Left colon (tissue), 2 donors: Measurements from ENCODE around the gene AAGAB. TPM values are rescaled to one million over a fixed set of nuclear protein-coding genes. Genes with fewer than 3 reads are reported as not detected.
"Not testable (repeated sequence)": the region's sequence is repeated elsewhere in the genome, so short reads cannot be mapped to it uniquely, and the experiment has no call there.

Experiments
- ATAC-seq: fragments of 200-7000 bp; cut with Tn5 transposase; one replicate; pipeline ENCODE4 v1.9.1; 2020; ENCODE audit warnings: mild to moderate bottlenecking, moderate library complexity
- DNase-seq, 2 donors: peaks; one replicate each; pipeline ENCODE4 v3.0.0-alpha.2; 2020
- intact Hi-C, 2 donors: fragments of 100-400 bp; cut with DNase I in 1 of 2; cut with micrococcal nuclease in 1 of 2; formaldehyde crosslinking; loops; one replicate each; pipeline versions ENCODE4 v1.11.2 to v1.14.0; 2022; cut with DNase I, micrococcal nuclease
- total RNA-seq, 2 donors: library from RNA; stranded (reverse); fragmentation: NEBNext Ultra II Directional; extraction: Animal tissue kit (Norgen Biotek cat#: 25700); gene quantifications; one replicate each; pipeline ENCODE4 v1.2.1, GENCODE V29; 2021
- donor health status: DM: no; HTN: no; CAD: no.
- donor health status: DM: yes; HTN: yes; CAD: no.

The AAGAB gene
- total RNA-seq, 2 donors from 2014 or later, result 53.2 to 62.5 TPM

DNA sequence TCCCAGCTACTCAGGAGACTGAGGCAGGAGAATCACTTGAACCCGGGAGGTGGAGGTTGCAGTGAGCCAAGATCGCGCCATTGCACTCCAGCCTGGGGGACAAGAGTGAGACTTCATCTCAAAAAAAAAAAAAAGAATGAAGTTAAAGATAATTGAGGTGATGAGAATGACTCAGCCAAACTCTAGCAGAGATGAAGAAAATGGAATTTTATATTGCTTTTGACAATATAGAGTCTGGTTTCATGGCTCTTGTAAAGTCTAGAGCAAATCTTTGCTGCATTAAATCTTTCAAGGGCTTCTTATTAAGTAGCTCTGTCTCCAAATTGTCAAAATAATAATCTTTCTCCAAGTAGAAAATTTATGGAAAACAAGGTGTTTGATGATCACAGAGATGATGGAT, 4.0 kb upstream of the AAGAB start:
- DNase-seq, ATAC-seq, intact Hi-C loops: not testable (repeated sequence)

DNA sequence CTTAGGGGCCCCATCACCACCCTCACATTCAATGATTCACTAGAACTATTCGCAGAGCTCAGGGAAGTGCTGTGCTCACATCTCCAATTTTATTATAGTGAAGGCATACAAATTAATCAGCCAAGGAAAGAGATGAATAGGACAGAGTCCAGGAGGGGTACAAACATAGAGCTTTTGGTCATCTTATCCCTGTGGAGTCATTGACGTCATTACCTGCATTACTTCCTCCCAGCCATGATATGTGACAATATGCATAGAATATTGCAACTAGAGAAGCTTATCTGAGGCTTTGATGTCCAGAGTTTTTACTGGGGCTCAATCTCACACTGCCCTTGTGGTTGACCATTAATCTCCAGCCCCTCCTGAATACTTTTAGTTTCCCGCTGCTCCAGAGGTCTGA, 1.6 kb upstream of the AAGAB start:
- ATAC-seq (no peak), DNase-seq (no peak)
- intact Hi-C loops, result no loop called here

DNA sequence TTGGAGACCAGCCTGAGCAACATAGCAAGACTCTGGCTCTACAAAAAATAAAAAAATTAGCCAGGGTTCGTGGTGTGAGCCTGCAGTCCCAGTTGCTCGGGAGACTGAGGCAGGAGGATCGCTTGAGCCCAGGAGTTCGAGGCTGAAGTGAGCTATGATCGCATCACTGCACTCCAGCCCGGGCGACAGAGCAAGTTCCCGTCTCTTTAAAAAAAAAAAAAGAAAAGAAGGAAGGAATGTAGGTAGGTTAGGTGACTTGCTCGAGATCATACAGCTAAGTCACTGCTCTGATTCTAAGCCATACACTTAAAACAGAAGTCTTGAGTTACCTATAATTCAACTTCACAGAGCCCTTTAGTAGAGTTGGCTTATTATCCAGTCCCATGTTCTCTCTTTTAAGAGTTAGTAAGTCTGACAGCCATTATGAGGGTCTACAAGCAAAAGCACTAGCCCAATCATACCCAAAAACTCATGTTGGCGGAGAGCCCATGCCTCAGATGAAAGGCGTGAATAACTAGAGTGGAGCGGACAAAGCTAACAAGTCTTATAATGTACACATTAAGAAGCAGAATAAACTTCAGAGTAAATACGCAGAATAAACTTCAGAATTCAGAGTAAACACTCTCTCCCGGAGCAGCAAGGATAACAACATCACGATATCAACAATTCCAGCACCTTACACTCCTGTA, 768 bp downstream of the AAGAB start:
- intact Hi-C loops, result no loop called here
- DNase-seq (peak in 1 of 2 donors; percentile 18), ATAC-seq (peak; percentile 31)

DNA sequence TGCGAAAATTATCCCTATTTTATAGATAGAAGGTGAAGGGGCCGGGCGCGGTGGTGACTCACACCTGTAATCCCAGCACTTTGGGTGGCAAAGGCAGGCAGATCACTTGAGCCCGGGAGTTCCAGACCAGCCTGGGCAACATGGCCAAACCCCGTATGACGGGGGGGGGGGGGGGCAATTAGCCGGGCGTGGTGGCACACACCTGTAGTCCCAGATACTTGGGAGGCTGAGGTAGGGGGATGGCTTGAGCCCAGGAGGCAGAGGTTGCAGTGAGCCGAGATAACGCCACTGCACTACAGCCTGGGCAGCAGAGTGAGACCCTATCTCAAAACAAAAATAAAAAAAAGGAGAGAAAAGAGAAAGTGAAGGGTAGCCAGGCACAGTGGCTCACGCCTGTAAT, 1.4 kb downstream of the AAGAB start:
- peak in 1 of 2 donors; percentile 17 for DNase-seq
- ATAC-seq, result peak; percentile 10
- intact Hi-C loops, result no loop called here

DNA sequence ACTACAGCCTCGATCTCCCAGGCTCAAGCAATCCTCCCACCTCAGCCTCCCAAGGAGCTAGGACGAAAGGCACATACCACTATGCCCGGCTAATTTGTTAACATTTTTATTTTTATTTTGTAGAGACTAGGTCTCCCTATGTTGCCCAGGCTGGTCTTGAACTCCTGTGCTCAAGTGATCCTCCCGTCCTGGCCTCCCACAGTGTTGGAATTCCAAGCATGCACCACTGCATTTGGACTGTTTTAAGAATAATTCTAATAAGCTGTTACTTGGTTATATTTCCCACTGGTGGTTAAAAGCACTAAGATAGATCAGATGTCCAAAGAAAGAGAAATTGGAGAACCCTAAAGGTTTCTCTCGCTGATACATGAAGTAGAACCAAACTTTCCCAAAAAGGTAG, 3.1 kb downstream of the AAGAB start:
- DNase-seq, result no peak
- intact Hi-C loops, result no loop called here
- no peak for ATAC-seq

DNA sequence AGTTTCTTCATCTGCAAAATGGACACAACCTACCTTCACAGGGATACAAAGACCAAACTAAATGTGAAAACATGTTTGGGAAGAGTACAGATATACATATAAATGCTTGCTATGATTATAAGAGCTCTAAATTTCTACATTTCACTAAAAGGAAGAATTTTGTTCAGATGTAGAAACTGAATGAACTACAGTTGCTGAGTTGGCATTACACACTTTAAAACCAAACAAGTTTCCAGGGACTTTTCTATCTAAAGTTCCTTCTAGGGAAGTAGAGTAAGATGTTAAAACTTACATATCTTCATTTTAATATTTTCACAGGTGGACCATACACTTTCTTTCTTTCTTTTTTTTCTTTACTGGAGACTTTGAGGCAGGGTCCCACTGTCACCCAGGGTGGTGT, 4.6 kb downstream of the AAGAB start:
- DNase-seq (no peak), ATAC-seq (no peak)
- intact Hi-C loops, result no loop called here

DNA sequence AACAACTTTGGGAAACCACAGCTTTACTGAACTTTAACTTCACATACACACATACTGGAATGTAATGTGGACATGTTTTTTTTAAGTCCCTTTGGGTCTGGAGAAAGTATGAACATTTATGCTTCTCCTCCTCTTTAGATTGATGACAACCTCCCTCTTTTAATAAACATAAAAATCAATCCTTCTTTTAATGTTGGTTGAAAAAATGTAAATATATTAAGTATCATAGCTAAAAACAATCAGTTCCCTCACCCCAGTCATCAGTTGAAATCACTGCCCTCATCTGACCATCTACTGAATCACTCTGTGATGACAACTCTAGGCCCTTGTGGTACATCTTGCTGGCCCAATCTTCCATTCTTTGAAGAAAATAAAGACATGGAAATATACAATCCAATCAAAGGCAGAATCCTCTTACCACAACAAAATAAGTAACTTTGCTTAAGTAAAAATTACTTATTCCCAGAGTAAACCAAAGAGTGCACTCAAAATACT, 6.4 kb downstream of the AAGAB start:
- ATAC-seq (no peak), DNase-seq (no peak)
- intact Hi-C loops, result no loop called here

DNA sequence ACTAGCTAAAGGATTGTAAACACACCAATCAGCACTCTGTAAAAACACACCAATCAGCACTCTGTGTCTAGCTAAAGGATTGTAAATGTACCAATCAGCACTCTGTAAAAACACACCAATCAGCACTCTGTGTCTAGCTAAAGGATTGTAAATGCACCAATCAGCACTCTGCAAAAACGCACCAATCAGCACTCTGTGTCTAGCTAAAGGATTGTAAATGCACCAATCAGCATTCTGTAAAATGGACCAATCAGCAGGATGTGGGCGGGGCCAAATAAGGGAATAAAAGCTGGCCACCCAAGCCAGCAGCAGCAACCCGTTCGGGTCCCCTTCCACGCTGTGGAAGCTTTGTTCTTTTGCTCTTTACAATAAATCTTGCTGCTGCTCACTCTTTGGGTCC, 7.9 kb downstream of the AAGAB start:
- not testable (repeated sequence) for ATAC-seq, DNase-seq

DNA sequence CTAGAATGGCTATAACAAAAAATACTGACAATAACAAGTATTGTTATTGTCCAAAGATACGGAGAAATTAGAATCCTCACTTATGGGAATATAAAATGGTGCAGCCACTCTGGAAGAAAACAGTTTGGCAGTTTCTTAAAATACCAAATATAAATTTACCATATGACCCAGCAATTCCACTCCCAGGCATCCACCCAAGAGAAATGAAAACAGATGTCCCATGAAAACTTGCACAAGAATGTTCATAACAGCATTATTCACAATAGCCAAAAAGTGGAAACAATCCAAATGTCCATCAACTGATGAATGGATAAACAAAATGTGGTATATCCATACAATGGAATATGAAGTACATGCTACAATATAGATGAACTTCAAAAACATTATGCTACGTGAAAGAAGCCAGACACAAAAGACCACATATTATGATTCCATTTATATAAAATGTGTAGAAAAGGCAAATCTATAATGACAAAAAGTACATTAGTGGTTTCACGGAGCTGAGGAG, 9.4 kb downstream of the AAGAB start:
- intact Hi-C loops, result no loop called here
- ATAC-seq (no peak), DNase-seq (no peak)

More for the DNA sequence above, 7.9 kb downstream of the AAGAB start:
- intact Hi-C loops, result not testable (repeated sequence)

DNA sequence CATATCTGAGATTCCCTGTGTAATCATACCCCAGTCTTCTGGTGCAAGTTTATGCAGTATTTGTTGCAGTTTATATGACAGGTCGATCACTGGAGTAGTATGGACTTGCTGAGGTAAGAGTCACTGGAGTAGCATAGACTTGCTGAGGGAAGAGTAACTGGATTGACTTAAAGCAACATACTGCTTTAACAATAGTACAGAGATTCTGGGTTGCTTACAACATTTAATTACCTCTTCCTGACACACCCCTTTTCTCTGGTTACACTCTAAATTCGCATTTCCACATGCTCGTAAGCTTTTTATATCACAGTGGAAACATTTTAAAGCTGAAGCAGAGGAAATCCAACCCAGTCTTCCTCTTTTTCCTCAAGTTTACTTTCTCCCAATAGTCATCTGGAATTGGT, 11.8 kb downstream of the AAGAB start:
- intact Hi-C loops, result no loop called here
- DNase-seq, result no peak
- ATAC-seq, result peak; percentile 91

DNA sequence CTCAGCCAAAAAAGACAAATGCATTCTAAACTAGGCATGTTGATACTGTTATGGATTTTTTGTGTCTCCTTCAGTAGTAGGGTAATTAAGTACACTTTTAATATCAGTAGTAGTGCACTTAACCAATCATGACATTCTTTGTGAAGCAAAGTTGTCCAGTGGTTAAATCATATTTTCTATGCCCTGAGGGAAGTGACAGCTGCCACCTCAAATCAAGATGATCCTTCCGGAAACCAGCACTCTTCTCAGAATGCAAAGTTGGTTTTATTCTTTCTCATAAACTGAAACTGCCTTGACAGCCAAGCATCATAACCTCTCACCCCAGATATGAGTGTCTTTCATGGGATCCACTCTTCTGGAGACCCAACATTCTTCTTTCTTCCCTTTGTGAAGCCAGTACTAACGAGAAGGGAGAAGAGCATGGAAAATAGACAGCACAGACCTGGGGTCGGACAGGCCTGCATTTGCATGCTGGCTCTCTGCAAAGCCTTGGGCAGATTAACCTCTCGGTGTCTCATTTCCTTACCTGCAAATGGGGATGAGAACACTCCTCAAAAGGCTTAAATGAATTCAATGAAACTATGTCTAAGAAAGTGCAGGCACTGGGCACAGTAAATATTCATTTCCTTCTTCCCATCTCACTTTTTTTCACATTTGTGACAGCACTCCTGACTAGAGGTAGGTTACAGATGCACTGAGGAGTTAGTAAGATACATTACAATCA, 13.2 kb downstream of the AAGAB start:
- intact Hi-C loops, result no loop called here
- no peak for ATAC-seq
- DNase-seq, result no peak

DNA sequence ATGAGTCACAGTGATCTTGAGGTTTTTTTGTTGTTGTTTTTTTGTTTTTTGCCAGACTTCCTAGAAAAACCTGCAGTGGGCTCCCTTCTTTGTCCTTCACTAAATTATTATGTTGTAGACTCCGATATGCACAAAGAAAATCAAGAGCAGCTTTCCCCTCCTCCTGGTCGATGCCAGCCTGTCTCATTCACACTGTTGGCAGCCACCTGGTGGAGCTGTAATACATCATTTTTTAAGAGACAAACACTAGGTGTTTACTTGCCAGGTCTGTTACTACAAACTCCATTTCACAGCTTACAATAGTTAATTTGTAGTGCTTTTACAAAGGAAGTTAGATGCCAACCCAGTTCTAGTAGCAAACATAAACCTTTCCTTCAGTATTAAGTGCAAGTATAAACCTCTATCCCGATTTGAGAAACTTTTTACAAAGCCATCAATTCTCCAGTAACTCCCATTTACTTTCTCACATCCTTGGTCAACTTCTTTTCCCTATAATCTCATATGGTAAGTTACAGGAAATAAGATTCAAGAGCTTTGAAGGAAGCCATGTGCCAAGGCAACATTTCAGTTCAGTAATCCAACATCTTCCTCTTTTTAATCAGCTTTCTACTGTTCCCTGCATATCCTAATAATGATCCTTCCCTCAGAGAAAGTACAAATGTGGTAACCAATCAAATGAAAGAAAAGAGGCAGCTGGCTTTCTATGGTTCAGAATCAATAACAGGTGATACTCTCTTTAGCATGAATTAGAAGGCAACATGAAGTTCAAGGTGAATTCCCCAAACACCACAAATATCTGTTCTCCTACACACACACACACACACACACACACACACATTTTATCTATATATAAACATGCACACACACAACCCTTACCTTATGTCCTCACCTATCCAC, 14.0 kb downstream of the AAGAB start:
- peak in 1 of 2 donors; percentile 50 for DNase-seq
- peak; percentile 81 for ATAC-seq

DNA sequence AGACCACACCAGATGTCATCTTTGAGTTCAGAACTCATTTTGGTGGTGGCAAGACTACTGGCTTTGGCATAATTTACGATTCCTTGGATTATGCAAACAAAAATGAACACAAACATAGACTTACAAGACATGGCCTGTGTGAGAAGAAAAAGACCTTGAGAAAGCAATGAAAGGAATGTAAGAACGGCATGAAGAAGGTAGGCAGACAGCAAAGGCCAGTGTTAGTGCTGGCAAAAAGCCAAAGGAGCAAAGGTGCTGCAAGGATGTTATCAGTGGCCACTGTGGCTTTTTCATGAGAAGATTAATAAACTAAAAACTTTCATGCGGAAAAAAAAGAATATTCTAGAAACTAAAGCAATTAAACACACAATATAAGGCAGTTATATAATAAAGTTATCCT, 21.9 kb downstream of the AAGAB start:
- ATAC-seq, result peak; percentile 77

More for the DNA sequence above, 14.0 kb downstream of the AAGAB start:
- intact Hi-C loops, result no loop called here

DNA sequence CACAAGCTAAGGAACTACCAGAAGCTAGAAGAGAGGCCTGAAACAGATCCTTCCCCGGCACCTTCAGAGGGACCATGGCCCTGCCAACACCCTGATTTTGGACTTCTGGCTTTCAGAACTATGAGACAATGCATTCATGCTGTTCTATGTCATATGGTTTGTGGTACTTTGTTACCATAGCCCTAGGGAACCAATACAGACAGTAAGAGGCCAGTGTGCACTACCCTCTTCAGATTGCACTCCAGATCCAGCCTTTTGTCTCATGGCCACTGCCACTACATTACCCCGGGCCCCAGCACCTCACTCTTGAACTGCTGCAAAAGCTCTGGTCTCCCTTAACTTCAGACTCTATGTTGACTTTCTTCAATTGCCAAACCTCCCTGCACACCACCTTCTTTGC, 24.0 kb downstream of the AAGAB start:
- no peak for ATAC-seq

More for the DNA sequence above, 21.9 kb downstream of the AAGAB start:
- intact Hi-C loops, result no loop called here
- DNase-seq, result peak in 1 of 2 donors; percentile 12

DNA sequence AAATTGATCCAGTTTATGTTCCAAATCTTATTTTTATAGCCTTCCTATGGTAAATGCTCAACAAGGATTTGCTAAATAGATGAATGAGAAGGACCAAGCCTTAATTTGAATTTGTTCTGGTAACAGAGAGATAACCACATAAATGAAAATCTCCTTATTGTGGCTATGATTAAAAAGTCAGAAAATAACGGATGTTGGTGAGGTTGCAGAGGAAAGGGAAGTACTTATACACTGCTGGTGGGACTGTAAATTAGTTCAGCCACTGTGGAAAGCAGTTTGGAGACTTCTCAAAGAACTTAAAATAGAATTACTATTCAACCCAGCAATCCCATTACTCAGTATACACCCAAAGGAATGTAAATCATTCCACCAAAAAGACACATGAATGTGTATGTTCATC, 26.2 kb downstream of the AAGAB start:
- intact Hi-C loops, result no loop called here
- ATAC-seq, result no peak
- no peak for DNase-seq

More for the DNA sequence above, 24.0 kb downstream of the AAGAB start:
- no peak for DNase-seq
- intact Hi-C loops, result no loop called here

DNA sequence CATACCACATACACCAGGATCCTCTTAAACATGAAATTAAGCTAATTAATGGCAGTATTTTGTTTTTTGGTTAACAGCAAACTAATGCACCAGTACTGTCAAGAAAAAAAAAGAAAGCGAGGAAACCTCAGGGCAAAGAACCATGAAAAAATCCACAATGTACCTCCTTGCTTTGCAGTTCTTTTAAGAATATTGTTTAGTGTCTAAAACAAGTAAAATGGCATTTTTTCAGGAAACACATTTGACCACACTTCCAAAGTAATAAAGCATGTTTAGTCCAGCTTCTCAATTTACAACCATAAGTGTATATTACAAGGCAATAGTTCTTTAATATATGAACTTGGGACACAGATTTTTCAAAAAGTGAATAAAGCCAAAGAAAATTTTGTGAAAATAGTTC, 26.6 kb downstream of the AAGAB start:
- ATAC-seq (no peak), DNase-seq (no peak)
- intact Hi-C loops, result no loop called here

DNA sequence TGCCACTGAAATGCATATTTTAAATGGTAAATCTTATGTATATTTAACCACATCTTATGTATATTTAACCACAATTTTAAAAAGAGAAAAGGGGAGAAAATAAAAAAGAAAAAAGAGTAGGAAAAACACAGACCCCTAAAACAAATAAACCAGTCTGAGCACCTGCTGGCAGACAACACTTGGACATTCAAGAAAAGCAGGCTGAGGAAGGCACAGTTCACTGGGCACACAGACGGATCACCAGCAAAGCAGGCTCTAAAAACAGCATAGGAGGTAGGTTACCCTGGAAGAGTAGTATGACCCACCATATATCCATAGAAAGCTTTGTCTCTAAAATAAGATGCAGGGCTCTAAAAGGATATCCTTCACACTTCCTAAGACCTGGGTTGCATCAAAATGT, 27.0 kb downstream of the AAGAB start:
- intact Hi-C loops, result no loop called here
- ATAC-seq (no peak), DNase-seq (no peak)

DNA sequence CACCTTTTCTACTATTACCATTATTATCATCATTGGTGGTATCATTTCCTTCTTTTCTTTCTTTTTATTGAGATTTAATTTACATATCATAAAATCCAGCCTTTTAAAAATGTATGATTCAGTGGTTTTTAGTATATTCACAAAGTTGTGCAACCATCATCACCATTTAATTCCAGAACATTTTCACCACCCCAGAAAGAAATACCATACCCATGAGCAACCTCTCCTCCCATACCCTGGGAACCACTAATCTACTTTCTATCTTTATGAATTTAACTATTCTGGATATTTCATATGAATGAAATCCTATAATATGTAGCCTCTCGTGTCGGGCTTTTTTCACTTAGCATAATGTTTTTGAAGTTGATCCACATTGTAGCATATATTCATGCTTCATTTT, 29.1 kb downstream of the AAGAB start:
- DNase-seq (no peak), ATAC-seq (peak; percentile 17)
- intact Hi-C loops, result no loop called here

DNA sequence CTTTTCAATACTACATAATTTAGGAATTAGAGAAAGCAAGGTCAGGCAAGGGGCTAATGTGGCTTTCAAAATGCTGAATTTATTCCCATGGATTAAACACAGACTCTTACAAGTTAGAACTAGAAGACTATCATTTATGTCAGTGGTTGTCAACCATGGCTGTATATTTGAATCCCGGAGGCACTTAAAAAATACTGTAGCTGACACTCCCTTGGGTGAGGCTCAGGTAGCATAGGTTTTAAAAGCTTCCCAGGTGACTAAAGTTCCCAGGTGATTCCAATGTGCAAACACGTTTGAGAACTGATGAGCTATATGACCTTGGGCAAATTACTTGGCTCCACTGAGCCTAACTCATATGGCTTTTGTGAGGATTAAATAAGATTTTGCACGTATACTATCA, 29.6 kb downstream of the AAGAB start:
- intact Hi-C loops, result no loop called here
- DNase-seq, result peak in 1 of 2 donors; percentile 7
- ATAC-seq, result peak; percentile 96
